PC-3 (cell line): ENCODE data around the gene WDFY3.

Source experiments
- EZH2 ChIP-seq: fragments of 300-600 bp; sonication (generic); IDR thresholded peaks from one replicate; pipeline ENCODE4 v1.6.1; 2017; ENCODE audit warnings: antibody characterized with exemption, mild to moderate bottlenecking, low read length; ENCODE audit not compliant: unreplicated experiment
- EZH2phosphoT487 ChIP-seq: fragments of 300-600 bp; sonication (generic); IDR thresholded peaks from 2 replicates; pipeline ENCODE4 v1.6.1; 2018; ENCODE audit warnings: mild to moderate bottlenecking, antibody characterized with exemption, low read length, borderline replicate concordance
- TF ChIP-seq, protein P1 (sequence below): fragments of 300-600 bp; sonication (generic); conservative IDR thresholded peaks from 2 replicates; pipeline ENCODE4 v1.5.1; 2017; ENCODE audit warnings: antibody characterized with exemption, low read depth, mild to moderate bottlenecking, low read length

DNA sequence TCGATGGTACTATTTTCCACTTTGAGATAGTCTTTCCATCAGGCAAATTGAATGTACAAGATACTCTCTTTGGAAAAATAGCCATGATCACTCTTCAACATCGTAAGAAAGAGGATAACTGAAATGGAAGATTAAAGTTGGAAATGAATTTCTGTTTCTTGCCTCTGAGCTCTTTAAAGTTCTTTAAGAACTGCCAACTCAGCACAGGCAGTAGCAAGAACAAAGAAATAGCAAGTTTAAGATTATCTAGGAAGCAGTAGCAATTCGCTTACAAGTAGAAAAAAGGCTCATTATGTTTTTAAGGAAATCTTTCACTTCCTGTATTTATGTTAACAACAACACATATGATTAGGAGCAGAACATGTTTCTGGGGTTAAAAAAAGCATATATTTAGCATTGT, 255.9 kb downstream of the WDFY3 start:
- TF ChIP-seq, protein P1, sequence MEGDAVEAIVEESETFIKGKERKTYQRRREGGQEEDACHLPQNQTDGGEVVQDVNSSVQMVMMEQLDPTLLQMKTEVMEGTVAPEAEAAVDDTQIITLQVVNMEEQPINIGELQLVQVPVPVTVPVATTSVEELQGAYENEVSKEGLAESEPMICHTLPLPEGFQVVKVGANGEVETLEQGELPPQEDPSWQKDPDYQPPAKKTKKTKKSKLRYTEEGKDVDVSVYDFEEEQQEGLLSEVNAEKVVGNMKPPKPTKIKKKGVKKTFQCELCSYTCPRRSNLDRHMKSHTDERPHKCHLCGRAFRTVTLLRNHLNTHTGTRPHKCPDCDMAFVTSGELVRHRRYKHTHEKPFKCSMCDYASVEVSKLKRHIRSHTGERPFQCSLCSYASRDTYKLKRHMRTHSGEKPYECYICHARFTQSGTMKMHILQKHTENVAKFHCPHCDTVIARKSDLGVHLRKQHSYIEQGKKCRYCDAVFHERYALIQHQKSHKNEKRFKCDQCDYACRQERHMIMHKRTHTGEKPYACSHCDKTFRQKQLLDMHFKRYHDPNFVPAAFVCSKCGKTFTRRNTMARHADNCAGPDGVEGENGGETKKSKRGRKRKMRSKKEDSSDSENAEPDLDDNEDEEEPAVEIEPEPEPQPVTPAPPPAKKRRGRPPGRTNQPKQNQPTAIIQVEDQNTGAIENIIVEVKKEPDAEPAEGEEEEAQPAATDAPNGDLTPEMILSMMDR, result no peak
- TF ChIP-seq EZH2, result no peak
- no peak for TF ChIP-seq EZH2phosphoT487
